ENCODE data around the gene SPC25.
A peak's percentile ranks its signal among the peaks of the same experiment; 100 is the strongest.

Gene SPC25

GRCh38 chr2:168929031-168929430 lies 38.8 kb upstream of the SPC25 start:
- no peak for TF ChIP-seq CTCF (IDR thresholded peaks at IDR 0.05; ENCODE audit: control insufficient read depth, extremely low read depth, insufficient read depth)
- H3K4me3 ChIP-seq (ENCODE audit: low read depth, low read length) = no peak overlapping the region
- no peak for DNase-seq (ENCODE audit: low read depth)

GRCh38 chr2:168928113-168928831 lies 38.0 kb upstream of the SPC25 start:
- peak; percentile 7 for DNase-seq (ENCODE audit: low read depth)
- no peak overlapping the region for H3K4me3 ChIP-seq (ENCODE audit: low read depth, low read length)
- no peak for TF ChIP-seq CTCF (IDR thresholded peaks at IDR 0.05; ENCODE audit: control insufficient read depth, extremely low read depth, insufficient read depth)

GRCh38 chr2:168926621-168927386 lies 36.6 kb upstream of the SPC25 start:
- no peak overlapping the region for H3K4me3 ChIP-seq (ENCODE audit: low read depth, low read length)
- no peak for TF ChIP-seq CTCF (IDR thresholded peaks at IDR 0.05; ENCODE audit: control insufficient read depth, extremely low read depth, insufficient read depth)
- no peak for DNase-seq (ENCODE audit: low read depth)

- no peak overlapping the region for H3K4me3 ChIP-seq (ENCODE audit: low read depth, low read length)
- peak; percentile 14 for DNase-seq (ENCODE audit: low read depth)
- TF ChIP-seq CTCF (IDR thresholded peaks at IDR 0.05; ENCODE audit: control insufficient read depth, extremely low read depth, insufficient read depth) = peak; percentile 52; the same call in 1 of the 2 replicates
Measured at GRCh38 chr2:168920504-168921157, 30.4 kb upstream of the SPC25 start.

- no peak for DNase-seq (ENCODE audit: low read depth)
- no peak for TF ChIP-seq CTCF (IDR thresholded peaks at IDR 0.05; ENCODE audit: control insufficient read depth, extremely low read depth, insufficient read depth)
- no peak overlapping the region for H3K4me3 ChIP-seq (ENCODE audit: low read depth, low read length)
Measured at GRCh38 chr2:168916331-168916675, 26.1 kb upstream of the SPC25 start.

GRCh38 chr2:168915441-168916330 lies 25.5 kb upstream of the SPC25 start:
- H3K4me3 ChIP-seq (ENCODE audit: low read depth, low read length) = no peak overlapping the region
- no peak for DNase-seq (ENCODE audit: low read depth)
- no peak for TF ChIP-seq CTCF (IDR thresholded peaks at IDR 0.05; ENCODE audit: control insufficient read depth, extremely low read depth, insufficient read depth)

Measured in LNCaP clone FGC (cell line).